ENCODE results near the gene AGAP1.

DNA sequence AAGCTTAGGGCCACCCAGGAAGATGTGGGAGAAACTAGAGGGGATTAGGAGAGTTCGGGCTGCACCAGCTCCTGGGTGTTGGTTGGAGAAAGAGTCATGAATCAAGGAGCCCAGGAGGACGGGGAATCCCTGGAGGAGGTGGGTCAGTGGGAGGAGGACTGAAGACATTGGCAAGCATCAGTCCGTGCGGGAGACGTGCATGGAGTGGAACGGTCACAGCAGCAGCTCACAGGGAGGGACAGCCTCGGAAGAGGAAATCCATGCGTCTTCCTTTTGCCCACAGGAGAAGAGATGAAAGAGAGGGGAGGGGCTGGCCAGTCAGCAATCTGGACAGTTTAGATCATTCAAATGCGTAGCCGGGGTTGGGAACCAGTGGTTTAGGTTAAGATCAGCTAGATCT is 495.7 kb downstream of the AGAP1 start:
- TF ChIP-seq POLR2A (IDR thresholded peaks at IDR 0.05) (no peak), CTCF (IDR thresholded peaks at IDR 0.05 in 8 of 11, conservative IDR thresholded peaks at IDR 0.05 in 3 of 11) (no peak), POLR2AphosphoS5 (IDR thresholded peaks at IDR 0.05) (no peak)

All from spleen (tissue), 7 donors.